Lower leg skin (tissue), 4 donors: Measurements from ENCODE around the gene KCNJ6. TPM values are rescaled to one million over a fixed set of nuclear protein-coding genes. Genes with fewer than 3 reads are reported as not detected.

Source experiments
- DNase-seq, 2 donors: peaks; one replicate each; pipeline ENCODE4 v3.0.0-alpha.2; 2019; ENCODE audit warnings: low spot score in 2 of 2
- H3K4me3 ChIP-seq: fragments of 200-600 bp; sonication (generic); 2 replicates; pipeline ENCODE4 v1.5.1; 2017; ENCODE audit warnings: mild to moderate bottlenecking, low read depth; ENCODE audit not compliant: poor library complexity, severe bottlenecking
- CTCF ChIP-seq, 3 donors: fragments of 450-650 bp; IDR thresholded peaks; one replicate each; pipeline ENCODE4 v1.5.1; 2016; ENCODE audit warnings: antibody characterized with exemption in 3 of 3, mild to moderate bottlenecking in 3 of 3, moderate library complexity in 2 of 3
- POLR2A ChIP-seq, 2 donors: fragments of 450-650 bp; IDR thresholded peaks; one replicate each; pipeline ENCODE4 v1.6.1; 2016 to 2017; ENCODE audit warnings: antibody characterized with exemption in 2 of 2, mild to moderate bottlenecking in 1 of 2, moderate library complexity in 1 of 2
- WGBS, 2 donors: methylation state at CpG; one replicate each; pipeline ENCODE4 v1.1.5; 2018; 5-methylcytosine and 5-hydroxymethylcytosine counted together
- intact Hi-C: fragments of 100-400 bp; cut with DNase I; formaldehyde crosslinking; loops from one replicate; pipeline ENCODE4 v1.15.0; 2023; ENCODE audit warnings: low total_unique reads
- total RNA-seq, 4 donors: library from RNA; depleted of rRNA; stranded (reverse); fragments of >200 nt; gene quantifications; one replicate each; pipeline ENCODE4 v1.1.0, GENCODE V29; 2016

KCNJ6 gene
- total RNA-seq, 4 donors from 2014 or later, result 0.04 TPM; not detected in 3

- no peak overlapping the region for H3K4me3 ChIP-seq
- intact Hi-C loops, result no loop called here
- WGBS, 2 donors, result 61 to 70% methylated on average over 11 of the region's 11 CpGs
- no peak for TF ChIP-seq CTCF (IDR thresholded peaks at IDR 0.05)
- no peak for TF ChIP-seq POLR2A (IDR thresholded peaks at IDR 0.05)
- no peak for DNase-seq
These were observed 158.5 kb downstream of the KCNJ6 start for GRCh38 chr21:37757606-37758376.

GRCh38 chr21:37753122-37753599 lies 163.1 kb downstream of the KCNJ6 start:
- DNase-seq, result no peak
- intact Hi-C loops, result no loop called here
- WGBS, 2 donors, result 76 to 79% methylated on average over 11 to 12 of the region's 12 CpGs
- no peak overlapping the region for H3K4me3 ChIP-seq
- TF ChIP-seq POLR2A (IDR thresholded peaks at IDR 0.05), result no peak
- no peak for TF ChIP-seq CTCF (IDR thresholded peaks at IDR 0.05)

- DNase-seq, result no peak
- no peak overlapping the region for H3K4me3 ChIP-seq
- TF ChIP-seq CTCF (IDR thresholded peaks at IDR 0.05) (no peak), POLR2A (IDR thresholded peaks at IDR 0.05) (no peak)
- intact Hi-C loops, result no loop called here
- 70 to 73% methylated on average over 10 of the region's 10 CpGs for WGBS, 2 donors
These were observed 164.8 kb downstream of the KCNJ6 start for GRCh38 chr21:37751268-37751975.

GRCh38 chr21:37749132-37749531 lies 167.1 kb downstream of the KCNJ6 start:
- intact Hi-C loops, result no loop called here
- DNase-seq, result no peak
- H3K4me3 ChIP-seq, result no peak overlapping the region
- WGBS, 2 donors, result 38 to 65% methylated on average over 9 of the region's 9 CpGs
- no peak for TF ChIP-seq POLR2A (IDR thresholded peaks at IDR 0.05)
- TF ChIP-seq CTCF (IDR thresholded peaks at IDR 0.05), result no peak

GRCh38 chr21:37748351-37748750 lies 167.9 kb downstream of the KCNJ6 start:
- no peak overlapping the region for H3K4me3 ChIP-seq
- intact Hi-C loops, result no loop called here
- DNase-seq, result no peak
- TF ChIP-seq POLR2A (IDR thresholded peaks at IDR 0.05) (no peak), CTCF (IDR thresholded peaks at IDR 0.05) (no peak)
- 72 to 77% methylated on average over 3 of the region's 3 CpGs for WGBS, 2 donors
